Stimulated activated CD8-positive, alpha-beta memory T cell treated with anti-CD3 and anti-CD28 coated beads, Interleukin-12 subunit alpha, Interleukin-12 subunit beta, amount 100 ng/mL, for 24 hours (primary cell): Measurements from ENCODE around the gene ZFP36L2.

Experiments
- DNase-seq: peaks from one replicate; pipeline ENCODE4 v3.0.0-alpha.2; 2020; ENCODE audit errors: extremely low read depth

The ZFP36L2 gene

GRCh38 chr2:43186679-43187374 lies 39.6 kb downstream of the ZFP36L2 start:
- DNase-seq = no peak

DNA sequence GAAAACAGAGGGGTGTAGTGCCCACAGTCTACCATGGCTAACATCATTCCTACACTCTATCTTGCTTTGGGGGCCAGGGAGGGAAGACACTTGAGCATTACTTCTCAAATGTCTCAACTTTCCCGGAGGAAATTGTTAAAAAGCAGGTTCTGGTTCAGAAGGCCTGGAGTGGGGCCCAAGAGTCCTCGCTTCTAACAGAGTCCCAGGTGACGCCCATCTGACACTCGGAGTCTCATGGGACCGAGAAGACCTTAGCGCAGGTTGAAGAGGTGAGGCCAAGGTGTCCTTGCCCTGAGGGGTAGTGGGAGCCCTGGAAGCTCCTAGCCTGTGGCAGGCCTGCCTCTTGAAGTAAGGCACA lies 40.1 kb downstream of the ZFP36L2 start:
- DNase-seq = no peak

DNA sequence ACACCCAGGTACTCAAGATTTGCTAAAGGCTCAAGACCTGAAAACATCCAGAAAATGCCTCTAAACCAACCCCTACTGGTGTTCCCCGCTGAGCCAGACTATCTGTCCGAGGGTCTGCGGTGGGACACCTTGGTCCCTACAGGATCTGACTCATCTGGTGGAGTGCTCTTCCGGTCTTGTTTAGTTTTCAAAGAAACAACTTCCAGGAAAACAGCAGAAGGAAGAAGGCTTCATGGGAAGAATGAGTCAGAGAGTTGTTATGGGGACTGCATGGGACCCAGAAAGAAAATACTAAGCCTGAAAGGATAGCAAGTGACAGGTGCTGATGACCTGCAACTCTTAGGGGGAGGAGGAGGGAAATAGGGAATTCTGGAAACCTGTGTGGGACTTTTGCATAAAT lies 41.3 kb downstream of the ZFP36L2 start:
- no peak for DNase-seq

GRCh38 chr2:43184339-43184895 lies 42.0 kb downstream of the ZFP36L2 start:
- DNase-seq = no peak

DNA sequence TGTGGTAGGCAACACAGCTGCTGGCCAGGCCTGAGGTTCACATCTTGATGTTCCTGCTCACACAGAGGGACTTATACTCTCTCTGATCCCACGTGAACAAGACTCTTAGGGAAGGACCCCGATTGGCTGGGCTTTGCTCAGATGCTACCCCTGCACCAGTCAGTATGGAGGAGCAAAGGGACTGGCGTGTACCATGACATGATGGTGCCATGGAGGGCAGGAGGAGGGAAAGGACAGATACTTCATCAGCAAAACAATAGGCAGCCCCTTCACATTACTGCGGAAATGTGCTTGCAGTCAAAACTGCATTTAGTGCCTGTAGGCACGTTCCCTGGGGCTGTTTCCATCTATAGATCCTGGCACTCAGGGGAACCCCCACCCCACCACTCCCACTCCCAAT lies 42.7 kb downstream of the ZFP36L2 start:
- DNase-seq = no peak

DNA sequence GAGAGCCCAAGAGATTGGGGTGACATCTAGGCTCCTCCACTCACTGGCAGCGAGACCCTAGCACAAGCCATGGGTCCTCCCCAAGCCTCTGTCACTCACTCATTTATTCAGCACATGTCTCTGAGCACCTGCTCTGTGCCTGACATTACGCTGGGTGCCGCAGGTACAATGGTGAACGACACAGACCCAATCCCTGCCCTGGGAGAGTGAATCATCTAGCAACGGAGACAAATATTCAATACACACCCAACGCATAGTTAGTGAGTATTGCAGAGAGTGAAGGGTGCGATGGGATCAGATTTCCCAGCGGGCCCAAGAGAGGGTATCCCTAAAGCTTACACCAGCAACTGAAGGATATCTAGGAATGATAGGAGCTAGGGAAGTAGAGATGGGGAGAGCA lies 45.5 kb downstream of the ZFP36L2 start:
- DNase-seq = no peak

DNA sequence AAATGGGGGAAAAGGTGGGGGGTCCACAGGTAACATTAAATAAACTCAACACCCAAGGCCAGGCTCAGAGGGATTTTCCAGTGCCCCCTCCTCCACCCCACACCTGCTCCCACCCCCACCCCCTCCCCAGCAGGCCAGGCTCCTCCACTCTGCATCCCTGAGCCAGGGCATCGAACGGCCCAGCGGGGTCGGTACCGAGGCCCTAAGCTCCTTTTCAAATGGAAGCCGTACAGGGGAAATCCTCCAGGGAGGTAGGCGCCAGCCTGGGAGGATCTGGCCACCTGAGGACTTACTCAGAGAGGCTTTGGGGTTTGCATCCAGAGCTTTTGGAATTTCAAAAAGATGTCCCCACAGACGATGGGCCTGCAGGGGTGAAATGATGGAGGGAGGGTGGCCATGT lies 46.5 kb downstream of the ZFP36L2 start:
- no peak for DNase-seq

GRCh38 chr2:43178602-43179542 lies 47.5 kb downstream of the ZFP36L2 start:
- no peak for DNase-seq

- no peak for DNase-seq
Observed at GRCh38 chr2:43178055-43178598, 48.3 kb downstream of the ZFP36L2 start.

DNA sequence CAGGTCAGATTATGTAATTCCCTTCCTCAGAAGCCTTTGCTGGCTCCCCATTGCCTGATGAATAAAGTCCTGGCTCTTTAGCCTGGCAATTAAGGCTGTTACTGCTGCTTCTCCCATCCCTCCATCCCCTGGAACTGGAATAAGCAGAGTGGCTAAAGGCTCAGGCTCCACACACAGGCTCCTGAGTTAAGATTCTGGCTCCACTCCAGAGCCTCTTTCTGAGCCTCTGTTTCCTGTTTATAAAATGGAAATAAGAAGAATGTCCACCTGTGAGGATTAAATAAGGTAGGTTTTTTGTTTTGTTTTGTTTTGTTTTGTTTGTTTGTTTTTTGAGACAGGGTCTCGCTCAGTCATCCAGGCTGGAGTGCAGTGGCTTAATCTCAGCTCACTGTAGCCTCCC lies 50.0 kb downstream of the ZFP36L2 start:
- no peak for DNase-seq

- no peak for DNase-seq
Observed at GRCh38 chr2:43175876-43176275, 50.5 kb downstream of the ZFP36L2 start.

DNA sequence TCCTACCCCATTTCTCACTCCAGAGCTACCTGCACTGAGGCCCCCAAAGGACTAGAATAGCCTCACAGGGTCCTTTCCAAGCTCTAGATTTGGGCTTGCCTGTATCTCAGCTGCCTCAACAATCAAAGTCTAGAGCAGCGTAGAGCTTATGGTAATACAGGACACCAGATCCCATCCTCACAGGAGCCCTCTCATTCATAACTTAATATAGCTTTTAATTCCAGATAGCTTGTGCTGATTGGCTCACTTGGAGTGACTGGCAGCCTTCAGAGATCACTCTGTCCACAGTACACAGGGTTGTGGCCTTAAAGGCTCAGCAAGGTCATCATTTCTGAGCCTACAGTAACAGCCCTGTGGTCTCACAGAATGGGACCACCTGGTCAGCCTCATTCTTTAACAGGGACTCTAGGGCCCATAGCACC lies 51.4 kb downstream of the ZFP36L2 start:
- DNase-seq = no peak

- DNase-seq = no peak
Observed at GRCh38 chr2:43174368-43174916, 52.0 kb downstream of the ZFP36L2 start.
